Measurements from ENCODE around the gene MON1A.
"Not testable (repeated sequence)": the region's sequence is repeated elsewhere in the genome, so short reads cannot be mapped to it uniquely, and the experiment has no call there.

The MON1A gene

DNA sequence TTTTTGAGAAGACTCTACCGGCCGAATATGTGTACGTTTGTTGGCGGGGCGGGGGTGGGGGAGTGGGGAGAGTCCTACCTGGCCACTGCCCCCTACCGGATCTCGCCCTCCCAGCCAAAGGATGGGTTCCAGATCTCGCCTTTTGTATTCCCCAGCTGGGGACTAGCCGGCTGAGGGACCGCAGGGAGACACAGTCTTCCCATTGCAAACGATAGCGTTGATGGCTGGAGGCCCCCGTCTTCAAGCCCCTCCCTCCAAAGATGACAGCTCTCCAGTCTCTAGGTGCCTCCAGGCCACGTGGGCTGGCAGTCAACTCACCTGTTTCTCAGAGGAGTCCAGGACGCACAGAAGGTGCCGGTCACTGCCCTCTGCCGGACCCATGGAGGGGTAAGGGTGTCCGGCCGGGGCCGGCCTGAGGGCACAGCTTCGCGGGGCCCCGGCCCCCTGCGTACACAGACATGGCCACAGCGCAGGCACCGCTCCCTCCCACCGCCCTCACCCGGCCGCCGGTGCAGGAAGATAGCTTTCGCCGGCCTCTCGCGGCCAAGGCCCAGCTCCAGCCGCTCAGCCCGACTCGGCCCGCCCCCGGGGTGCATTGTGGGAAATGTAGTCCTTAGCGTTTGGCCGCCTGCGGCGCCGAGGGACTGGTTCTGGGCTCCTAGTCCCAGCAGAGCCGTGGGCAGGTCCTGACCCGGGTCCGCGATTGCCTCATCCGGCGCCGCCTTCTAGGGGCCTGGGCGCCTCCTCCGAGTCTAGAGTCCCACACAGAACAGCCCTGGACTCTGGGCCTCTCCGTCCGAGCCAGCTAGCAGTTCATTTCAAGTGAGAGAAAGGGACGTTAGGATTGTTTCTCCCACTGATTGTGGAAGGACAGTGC is at the start of gene MON1A:
Gene MON1A (minus strand): TSS at position 521 of the 877 bp plus-strand sequence. CDS start 16,465 bp downstream, outside the sequence.
- peak; percentile 49 for DNase-seq

DNA sequence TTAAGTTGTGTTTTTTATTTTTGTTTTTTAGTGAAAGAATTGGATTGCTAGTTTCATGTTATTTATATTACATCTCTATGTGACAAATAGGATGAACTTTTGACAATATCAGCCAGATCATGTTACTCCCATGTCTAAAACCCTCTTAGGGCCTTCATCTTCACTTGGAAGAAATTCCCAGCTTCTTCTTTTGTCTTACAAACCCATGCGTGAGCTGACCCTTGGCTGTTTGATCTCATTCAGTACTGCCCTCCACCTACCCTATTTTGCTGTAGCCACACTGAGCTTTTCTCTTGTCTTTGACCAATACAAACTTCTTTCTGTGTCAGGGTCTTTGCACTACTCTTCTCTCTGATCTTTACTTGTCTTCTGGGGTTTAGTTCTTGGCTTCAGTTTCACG is 47.3 kb upstream of the MON1A start:
- no peak for DNase-seq

DNA sequence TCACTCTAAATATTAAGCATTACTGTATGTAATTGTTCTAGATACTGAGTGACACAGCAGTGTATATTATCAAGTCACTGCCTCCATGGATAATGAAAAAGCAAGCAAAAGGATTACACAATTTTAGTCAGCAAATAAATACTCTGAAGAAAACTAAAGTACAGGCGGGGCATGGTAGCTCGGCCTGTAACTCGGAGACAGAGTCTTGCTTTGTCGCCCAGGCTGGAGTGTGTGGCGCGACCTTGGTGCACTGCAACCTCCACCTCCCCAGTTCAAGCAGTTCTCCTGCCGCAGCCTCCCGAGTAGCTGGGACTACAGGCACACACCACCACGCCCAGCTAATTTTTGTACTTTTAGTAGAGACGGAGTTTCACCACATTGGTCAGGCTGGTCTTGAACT is 43.0 kb upstream of the MON1A start:
- DNase-seq = no peak

DNA sequence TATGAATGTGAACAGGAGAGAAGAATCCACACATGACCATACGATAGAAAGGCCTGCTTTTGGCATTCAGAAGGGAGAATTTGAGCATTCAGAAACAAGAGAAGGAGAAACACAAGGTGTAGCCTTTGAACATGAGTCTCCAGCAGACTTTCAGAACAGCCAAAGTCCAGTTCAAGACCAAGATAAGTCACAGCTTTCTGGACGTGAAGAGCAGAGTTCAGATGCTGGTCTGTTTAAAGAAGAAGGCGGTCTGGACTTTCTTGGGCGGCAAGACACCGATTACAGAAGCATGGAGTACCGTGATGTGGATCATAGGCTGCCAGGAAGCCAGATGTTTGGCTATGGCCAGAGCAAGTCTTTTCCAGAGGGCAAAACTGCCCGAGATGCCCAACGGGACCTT is 38.7 kb upstream of the MON1A start:
- DNase-seq = no peak

DNA sequence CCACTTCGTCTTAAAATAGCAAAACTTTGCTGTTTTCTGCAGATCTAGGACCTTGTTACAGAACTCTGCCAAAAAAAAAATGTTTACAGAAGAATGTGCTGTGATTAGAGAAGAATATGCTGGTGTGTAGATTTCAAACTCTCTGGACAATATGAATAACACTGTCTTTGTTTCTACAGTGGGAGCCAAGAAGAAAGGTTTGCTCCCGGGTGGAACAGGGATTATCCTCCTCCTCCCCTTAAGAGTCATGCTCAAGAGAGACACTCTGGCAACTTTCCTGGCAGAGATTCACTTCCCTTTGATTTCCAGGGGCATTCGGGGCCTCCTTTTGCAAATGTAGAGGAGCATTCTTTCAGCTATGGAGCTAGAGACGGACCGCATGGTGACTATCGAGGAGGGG is 37.7 kb upstream of the MON1A start:
- no peak for DNase-seq

GRCh38 chr3:49966233-49966942 is 36.8 kb upstream of the MON1A start:
- no peak for DNase-seq

DNA sequence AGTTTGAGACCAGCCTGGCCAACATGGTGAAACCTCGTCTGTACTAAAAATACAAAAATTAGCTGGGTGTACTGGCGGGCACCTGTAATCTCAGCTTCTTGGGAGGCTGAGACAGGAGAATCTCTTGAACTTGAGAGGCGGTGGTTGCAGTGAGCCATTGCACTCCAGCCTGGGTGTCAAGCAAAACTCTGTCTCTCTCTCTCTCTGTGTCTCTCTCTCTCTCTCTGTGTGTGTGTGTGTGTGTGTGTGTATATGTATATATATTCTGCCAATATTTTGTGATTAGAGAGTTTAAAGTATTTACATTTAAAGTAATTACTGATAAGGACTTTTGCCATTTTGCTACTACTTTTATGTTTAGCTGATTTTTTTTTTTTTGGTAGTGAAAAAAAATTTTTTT is 26.0 kb upstream of the MON1A start:
- no peak for DNase-seq

DNA sequence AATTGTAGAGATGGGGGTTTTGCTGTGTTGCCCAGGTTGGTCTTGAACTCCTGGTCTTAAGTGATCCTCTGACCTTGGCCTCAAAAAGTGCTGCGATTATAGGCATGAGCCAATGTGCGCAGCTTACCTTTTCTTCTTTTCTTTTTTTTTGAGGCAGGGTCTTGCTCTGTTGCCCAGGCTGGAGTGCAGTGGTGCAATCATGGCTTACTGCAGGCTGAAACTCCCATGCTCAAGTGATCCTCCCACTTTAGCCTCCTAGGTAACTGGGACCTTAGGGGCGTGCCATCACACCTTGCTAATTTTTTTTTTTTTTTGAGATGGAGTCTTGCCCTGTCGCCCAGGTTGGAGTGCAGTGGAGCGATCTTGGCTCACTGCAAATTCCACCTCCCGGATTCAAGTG is 23.3 kb upstream of the MON1A start:
- DNase-seq = no peak

DNA sequence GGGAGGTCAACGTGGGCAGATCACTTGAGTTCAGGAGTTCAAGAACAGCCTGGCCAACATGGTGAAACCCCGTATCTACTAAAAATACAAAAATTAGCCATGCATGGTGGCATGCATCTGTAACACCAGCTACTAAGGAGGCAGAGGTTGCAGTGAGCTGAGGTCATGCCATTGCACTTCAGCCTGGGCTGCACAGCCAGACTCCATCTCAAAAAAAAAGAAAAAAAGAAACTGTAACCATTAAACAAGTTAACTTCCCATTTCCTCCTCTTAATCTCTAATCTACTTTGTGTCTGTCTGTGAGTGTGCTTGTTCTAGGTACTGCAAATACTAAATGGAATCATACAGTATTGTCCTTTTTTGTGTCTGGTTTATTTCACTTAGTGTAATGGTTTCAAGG is 13.0 kb upstream of the MON1A start:
- no peak for DNase-seq

GRCh38 chr3:49940667-49941249 is 11.1 kb upstream of the MON1A start:
- no peak for DNase-seq

DNA sequence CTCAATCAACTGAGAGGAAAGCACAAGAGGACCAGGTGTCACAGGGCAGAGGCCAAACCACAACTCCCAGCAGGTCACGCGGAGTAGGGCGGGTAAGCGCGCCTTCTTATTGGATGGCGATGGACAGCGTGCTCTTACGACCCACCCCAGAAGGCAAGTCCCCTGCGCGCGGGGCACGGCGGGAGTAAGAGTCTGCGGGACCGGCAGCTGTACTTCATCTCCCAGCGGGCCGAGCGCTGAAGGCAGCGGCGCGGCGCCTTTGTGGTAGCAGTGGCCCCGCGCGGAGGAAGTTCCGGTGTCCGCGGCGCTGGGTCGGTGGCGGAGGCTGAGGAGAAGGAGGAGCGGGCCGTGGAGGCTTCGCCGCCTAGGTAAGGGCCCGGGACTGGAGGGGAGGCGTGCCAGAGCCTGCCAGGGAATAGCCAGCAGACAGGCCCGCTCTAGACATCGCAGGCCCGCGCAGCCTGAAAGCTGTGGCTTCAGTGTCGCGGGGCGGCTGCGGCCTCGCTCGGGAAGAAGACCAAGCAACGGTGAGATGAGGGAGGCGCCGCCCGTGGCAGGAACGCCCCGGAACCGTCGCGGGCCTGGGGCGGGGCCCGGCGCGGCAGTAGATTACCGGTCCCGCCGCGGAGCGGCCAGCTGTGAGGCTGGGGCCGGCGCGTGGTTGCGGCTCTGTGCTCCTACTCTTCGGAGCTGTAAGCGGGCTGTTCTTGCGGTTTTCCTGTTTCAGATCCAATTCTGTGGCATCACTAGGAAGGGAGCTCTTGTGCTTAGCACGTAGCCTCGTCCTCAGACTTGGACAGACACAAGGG is 10.5 kb upstream of the MON1A start, which contains the start of gene RBM6:
Gene RBM6 (plus strand): TSS at position 293 of the 809 bp plus-strand sequence. CDS start 22,492 bp downstream, outside the sequence.
- DNase-seq = peak; percentile 89

DNA sequence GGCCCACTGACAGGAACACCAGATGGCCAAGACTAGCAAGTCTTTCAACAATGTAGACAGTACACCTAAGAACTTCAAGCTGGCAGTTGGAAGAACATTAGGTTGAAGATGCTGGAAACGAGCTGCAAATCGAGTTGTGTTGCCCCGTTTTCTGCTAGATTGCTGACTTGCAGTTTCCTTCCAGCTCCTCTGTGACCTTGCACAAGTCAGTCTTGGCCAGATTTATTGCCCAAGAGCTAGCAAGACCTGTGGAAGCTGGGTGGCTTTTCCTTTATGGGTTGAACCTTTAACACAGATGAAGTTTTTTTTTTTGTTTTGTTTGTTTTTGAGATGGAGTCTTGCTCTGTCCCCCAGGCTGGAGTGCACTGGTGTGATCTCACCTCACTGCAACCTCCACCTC is 7.5 kb upstream of the MON1A start:
- DNase-seq = no peak

DNA sequence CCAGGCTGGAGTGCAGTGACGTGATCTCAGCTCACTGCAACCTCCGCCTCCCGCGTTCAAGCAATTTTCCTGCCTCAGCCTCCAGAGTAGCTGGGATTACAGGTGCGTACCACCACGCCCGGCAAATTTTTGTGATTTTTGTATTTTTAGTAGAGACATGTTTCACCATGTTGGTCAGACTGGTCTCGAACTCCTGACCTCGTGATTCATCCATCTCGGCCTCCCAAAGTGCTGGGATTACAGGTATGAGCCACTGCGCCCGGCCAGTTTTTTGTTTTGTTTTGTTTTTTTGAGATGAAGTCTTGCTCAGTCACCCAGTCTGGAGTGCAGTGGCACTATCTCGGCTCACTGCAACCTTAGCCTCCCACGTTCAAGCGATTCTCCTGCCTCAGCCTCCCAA is 2.7 kb upstream of the MON1A start:
- not testable (repeated sequence) for DNase-seq

- DNase-seq = peak; percentile 6
Measured at GRCh38 chr3:49930922-49931321, 1.3 kb upstream of the MON1A start.

- DNase-seq = no peak
Measured at GRCh38 chr3:49930168-49930690, 618 bp upstream of the MON1A start.

- no peak for DNase-seq
Measured at GRCh38 chr3:49928481-49929017, 1.1 kb downstream of the MON1A start.

DNA sequence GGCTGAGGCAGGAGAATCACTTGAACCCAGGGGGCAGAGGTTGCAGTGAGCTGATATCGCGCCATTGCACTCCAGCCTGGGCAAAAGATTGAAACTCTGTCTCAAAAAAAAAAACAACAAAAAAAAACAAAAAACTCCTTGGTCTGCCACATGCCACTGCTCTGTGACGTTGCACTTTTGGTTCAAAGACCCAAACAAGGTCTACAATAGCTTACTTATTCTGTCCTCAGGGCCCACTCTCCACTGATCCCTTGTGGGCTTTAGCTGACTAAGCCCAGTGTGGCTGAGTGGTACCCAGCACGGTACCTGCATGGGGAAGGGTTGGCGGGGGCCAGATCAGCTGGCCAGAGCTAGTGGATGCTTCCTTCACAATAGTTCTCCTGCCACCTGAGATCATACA is 1.8 kb downstream of the MON1A start:
- no peak for DNase-seq

DNA sequence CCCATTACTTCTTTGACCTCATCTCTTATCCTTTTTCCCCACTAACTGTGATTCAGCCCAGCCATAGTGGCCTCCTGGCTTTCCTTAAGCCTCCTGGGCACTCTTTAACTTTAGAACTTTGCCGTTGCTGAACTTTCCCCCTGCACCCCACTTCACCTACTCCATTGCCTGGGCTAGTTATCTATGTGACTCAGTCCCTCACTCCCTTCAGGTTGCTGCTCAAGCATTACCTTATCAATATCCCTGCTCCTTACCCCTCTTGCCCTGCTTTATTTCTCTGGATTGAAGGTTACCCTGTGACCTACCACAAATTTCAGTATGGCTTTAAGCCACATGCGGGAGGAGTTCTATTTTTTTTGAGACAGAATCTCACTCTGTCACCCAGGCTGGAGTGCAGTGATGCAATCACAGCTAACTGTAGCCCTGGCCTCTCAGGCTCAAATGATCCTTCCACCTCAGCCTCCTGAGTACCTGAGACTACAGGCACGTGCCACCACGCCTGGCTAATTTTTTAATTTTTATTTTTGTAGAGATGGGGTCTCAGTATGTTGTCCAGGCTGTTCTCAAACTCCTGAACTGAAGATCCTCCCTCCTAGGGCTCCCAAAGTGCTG is 3.4 kb downstream of the MON1A start:
- DNase-seq = no peak

GRCh38 chr3:49925485-49925884 is 4.1 kb downstream of the MON1A start:
- DNase-seq = no peak

GRCh38 chr3:49924683-49925082 is 4.9 kb downstream of the MON1A start:
- DNase-seq = no peak

- DNase-seq = not testable (repeated sequence)
Measured at GRCh38 chr3:49917806-49918590, 11.6 kb downstream of the MON1A start.

Measured in DMS153 (cell line).